GM10266 (cell line): ENCODE data around the gene OR5H15.
"Not testable (repeated sequence)": the region's sequence is repeated elsewhere in the genome, so short reads cannot be mapped to it uniquely, and the experiment has no call there.

ENCODE experiments used
- DNase-seq: peaks from one replicate; pipeline ENCODE4 v3.0.0; 2012; ENCODE audit errors: extremely low spot score
- CTCF ChIP-seq: IDR thresholded peaks from 2 replicates; pipeline ENCODE4 v1.5.1; 2012; ENCODE audit warnings: mild to moderate bottlenecking, low read depth; ENCODE audit not compliant: control insufficient read depth, insufficient read depth; ENCODE audit errors: missing control alignments

OR5H15 gene

GRCh38 chr3:98166396-98166795 lies at the start of gene OR5H15:
Gene OR5H15 (plus strand): TSS chr3:98166696. CDS start chr3:98168700, 2,004 bp downstream.
- no peak for TF ChIP-seq CTCF
- DNase-seq = no peak

GRCh38 chr3:98130421-98130820 lies 36.1 kb upstream of the OR5H15 start, which contains the start of gene OR5H1:
Gene OR5H1 (plus strand): TSS chr3:98130721. CDS start chr3:98132698, 1,977 bp downstream.
- DNase-seq = no peak
- no peak for TF ChIP-seq CTCF

- DNase-seq = no peak
- TF ChIP-seq CTCF = no peak
These were observed 29.9 kb upstream of the OR5H15 start for GRCh38 chr3:98136631-98137030.

GRCh38 chr3:98137826-98138557 lies 28.5 kb upstream of the OR5H15 start:
- not testable (repeated sequence) for DNase-seq

- DNase-seq = no peak
These were observed 26.0 kb upstream of the OR5H15 start for GRCh38 chr3:98140531-98140930.

GRCh38 chr3:98147179-98147578 lies 19.3 kb upstream of the OR5H15 start, which contains the start of gene OR5H14:
Gene OR5H14 (plus strand): TSS chr3:98147479. CDS start chr3:98149386, 1,907 bp downstream.
- no peak for DNase-seq
- TF ChIP-seq CTCF = no peak

More at GRCh38 chr3:98140531-98140930, 26.0 kb upstream of the OR5H15 start:
- no peak for TF ChIP-seq CTCF

- no peak for TF ChIP-seq CTCF
- no peak for DNase-seq
These were observed 17.7 kb upstream of the OR5H15 start for GRCh38 chr3:98148751-98149150.

- DNase-seq = not testable (repeated sequence)
These were observed 17.0 kb upstream of the OR5H15 start for GRCh38 chr3:98149456-98149855.
